ENCODE data around the gene GMPR.

The GMPR gene

GRCh38 chr6:16274885-16275589 lies 36.6 kb downstream of the GMPR start:
- DNase-seq = no peak

- no peak for DNase-seq
Measured at GRCh38 chr6:16277101-16277981, 39.0 kb downstream of the GMPR start.

GRCh38 chr6:16278048-16278724 lies 39.8 kb downstream of the GMPR start:
- no peak for DNase-seq

GRCh38 chr6:16278750-16279149 lies 40.4 kb downstream of the GMPR start:
- DNase-seq = no peak

- no peak for DNase-seq
Measured at GRCh38 chr6:16279243-16279642, 40.9 kb downstream of the GMPR start.

- no peak for DNase-seq
Measured at GRCh38 chr6:16282370-16282769, 44.0 kb downstream of the GMPR start.

GRCh38 chr6:16284472-16284871 lies 46.1 kb downstream of the GMPR start:
- no peak for DNase-seq

- no peak for DNase-seq
Measured at GRCh38 chr6:16285467-16286150, 47.2 kb downstream of the GMPR start.

- DNase-seq = no peak
Measured at GRCh38 chr6:16286151-16286522, 47.8 kb downstream of the GMPR start.

GRCh38 chr6:16288163-16288562 lies 49.8 kb downstream of the GMPR start:
- DNase-seq = no peak

- DNase-seq = no peak
Measured at GRCh38 chr6:16291739-16292138, 53.4 kb downstream of the GMPR start.

GRCh38 chr6:16292432-16292831 lies 54.0 kb downstream of the GMPR start:
- DNase-seq = no peak

- no peak for DNase-seq
Measured at GRCh38 chr6:16292942-16293341, 54.6 kb downstream of the GMPR start.

GRCh38 chr6:16294371-16294770 lies 56.0 kb downstream of the GMPR start:
- DNase-seq = no peak

- no peak for DNase-seq
Measured at GRCh38 chr6:16295060-16295459, 56.7 kb downstream of the GMPR start.

- DNase-seq = no peak
Measured at GRCh38 chr6:16295471-16295870, 57.1 kb downstream of the GMPR start.

- DNase-seq = no peak
Measured at GRCh38 chr6:16296061-16296670, 57.8 kb downstream of the GMPR start.

- DNase-seq = no peak
Measured at GRCh38 chr6:16299861-16300260, 61.5 kb downstream of the GMPR start.

GRCh38 chr6:16301511-16301910 lies 63.1 kb downstream of the GMPR start:
- DNase-seq = no peak

GRCh38 chr6:16302721-16303552 lies 64.5 kb downstream of the GMPR start:
- DNase-seq = no peak

- DNase-seq = no peak
Measured at GRCh38 chr6:16305246-16305725, 66.9 kb downstream of the GMPR start.

GRCh38 chr6:16305788-16306187 lies 67.4 kb downstream of the GMPR start:
- DNase-seq = no peak

Measured in stimulated activated naive CD4-positive, alpha-beta T cell (primary cell).